MM.1S (cell line): Measurements from ENCODE around the gene CLDN19.

Experiments
- DNase-seq: peaks from one replicate; pipeline ENCODE4 v3.0.0-alpha.2; 2015
- H2AFZ ChIP-seq: fragments of 300-600 bp; sonication (generic); 2 replicates; pipeline ENCODE4 v1.6.0; 2016; ENCODE audit warnings: antibody characterized with exemption, low read length
- H3F3A ChIP-seq: fragments of 300-600 bp; sonication (generic); 2 replicates; pipeline ENCODE4 v1.6.1; 2016; ENCODE audit warnings: mild to moderate bottlenecking, antibody characterized with exemption, low read length, moderate library complexity, mixed read lengths; ENCODE audit not compliant: insufficient read depth
- H3K27ac ChIP-seq: fragments of 300-600 bp; sonication (generic); 2 replicates; pipeline ENCODE4 v1.5.1; 2016; ENCODE audit warnings: mild to moderate bottlenecking, low read length
- H3K27me3 ChIP-seq: fragments of 300-600 bp; sonication (generic); replicated peaks from 2 replicates; pipeline ENCODE4 v1.6.0; 2016; ENCODE audit warnings: low read length; ENCODE audit not compliant: insufficient read depth
- H3K36me3 ChIP-seq: fragments of 300-600 bp; sonication (generic); replicated peaks from 2 replicates; pipeline ENCODE4 v1.6.1; 2016; ENCODE audit warnings: mild to moderate bottlenecking, low read length, mixed read lengths; ENCODE audit not compliant: insufficient read depth
- H3K4me1 ChIP-seq: fragments of 300-600 bp; sonication (generic); 2 replicates; pipeline ENCODE4 v1.6.1; 2016; ENCODE audit warnings: low read length, mixed read lengths
- H3K4me2 ChIP-seq: fragments of 300-600 bp; sonication (generic); 2 replicates; pipeline ENCODE4 v1.6.0; 2016; ENCODE audit warnings: low read depth, low read length
- H3K4me3 ChIP-seq: fragments of 300-600 bp; sonication (generic); 2 replicates; pipeline ENCODE4 v1.5.1; 2016; ENCODE audit warnings: low read length, mixed read lengths
- H3K79me2 ChIP-seq: fragments of 300-600 bp; sonication (generic); 2 replicates; pipeline ENCODE4 v1.6.1; 2016; ENCODE audit warnings: mixed run types, low read length, mixed read lengths
- H3K9ac ChIP-seq: fragments of 300-600 bp; sonication (generic); 2 replicates; pipeline ENCODE4 v1.6.1; 2016; ENCODE audit warnings: low read length, mixed read lengths
- H3K9me2 ChIP-seq: fragments of 300-600 bp; sonication (generic); replicated peaks from 2 replicates; pipeline ENCODE4 v1.6.1; 2016; ENCODE audit warnings: mild to moderate bottlenecking, low read length, mixed read lengths; ENCODE audit not compliant: insufficient read depth
- H3K9me3 ChIP-seq: fragments of 300-600 bp; sonication (generic); replicated peaks from 2 replicates; pipeline ENCODE4 v1.6.1; 2016; ENCODE audit warnings: mild to moderate bottlenecking, low read length, mixed read lengths; ENCODE audit not compliant: insufficient read depth
- H4K20me1 ChIP-seq: fragments of 300-600 bp; sonication (generic); 2 replicates; pipeline ENCODE4 v1.6.1; 2016; ENCODE audit warnings: mild to moderate bottlenecking, low read length, moderate library complexity, mixed read lengths; ENCODE audit not compliant: insufficient read depth
- EZH2 ChIP-seq: fragments of 300-600 bp; sonication (generic); optimal IDR thresholded peaks from 2 replicates; pipeline ENCODE3; 2017; ENCODE audit warnings: low read depth, mild to moderate bottlenecking, antibody characterized with exemption, low read length, mixed read lengths
- EZH2phosphoT487 ChIP-seq: fragments of 300-600 bp; sonication (generic); IDR thresholded peaks from 2 replicates; pipeline ENCODE4 v1.6.1; 2018; ENCODE audit warnings: antibody characterized with exemption, low read length
- TF ChIP-seq, protein P1 (sequence below): fragments of 300-600 bp; sonication (generic); IDR thresholded peaks from 2 replicates; pipeline ENCODE4 v1.5.1; 2016; ENCODE audit warnings: antibody characterized with exemption, low read length, mixed read lengths

CLDN19 gene

DNA sequence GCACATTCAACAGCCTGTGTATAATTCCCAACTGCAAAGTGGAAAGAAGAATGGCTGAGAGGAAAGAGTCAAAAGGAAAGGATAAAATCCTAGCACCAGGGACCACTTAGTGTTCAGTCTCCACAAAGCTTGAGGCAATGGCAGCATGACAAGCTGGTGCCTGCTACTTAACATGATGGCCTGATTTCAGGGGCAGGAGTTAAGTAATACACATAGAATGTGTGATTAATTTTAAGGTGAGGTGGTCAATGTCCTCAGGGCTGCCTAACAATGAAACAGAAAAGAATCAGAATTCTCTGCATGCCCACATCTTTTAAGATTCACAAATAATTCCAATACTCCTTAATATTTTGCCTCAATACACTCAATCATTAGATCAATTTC, 17.8 kb upstream of the CLDN19 start:
- Histone ChIP-seq H3K9ac (no peak overlapping the region), H3K4me3 (no peak overlapping the region), H3K9me2 (no peaks in the 10 kb centered on the region), H3K4me1 (no peaks in the 10 kb centered on the region), H3K4me2 (no peak overlapping the region), H3K36me3 (no peaks in the 10 kb centered on the region), H3F3A (no peaks in the 10 kb centered on the region), H3K79me2 (no peaks in the 10 kb centered on the region), H2AFZ (no peak overlapping the region), H3K9me3 (no peaks in the 10 kb centered on the region), H3K27ac (no peak overlapping the region), H3K27me3 (no peaks in the 10 kb centered on the region), H4K20me1 (no peaks in the 10 kb centered on the region)
- DNase-seq = no peak
- TF ChIP-seq, protein P1, sequence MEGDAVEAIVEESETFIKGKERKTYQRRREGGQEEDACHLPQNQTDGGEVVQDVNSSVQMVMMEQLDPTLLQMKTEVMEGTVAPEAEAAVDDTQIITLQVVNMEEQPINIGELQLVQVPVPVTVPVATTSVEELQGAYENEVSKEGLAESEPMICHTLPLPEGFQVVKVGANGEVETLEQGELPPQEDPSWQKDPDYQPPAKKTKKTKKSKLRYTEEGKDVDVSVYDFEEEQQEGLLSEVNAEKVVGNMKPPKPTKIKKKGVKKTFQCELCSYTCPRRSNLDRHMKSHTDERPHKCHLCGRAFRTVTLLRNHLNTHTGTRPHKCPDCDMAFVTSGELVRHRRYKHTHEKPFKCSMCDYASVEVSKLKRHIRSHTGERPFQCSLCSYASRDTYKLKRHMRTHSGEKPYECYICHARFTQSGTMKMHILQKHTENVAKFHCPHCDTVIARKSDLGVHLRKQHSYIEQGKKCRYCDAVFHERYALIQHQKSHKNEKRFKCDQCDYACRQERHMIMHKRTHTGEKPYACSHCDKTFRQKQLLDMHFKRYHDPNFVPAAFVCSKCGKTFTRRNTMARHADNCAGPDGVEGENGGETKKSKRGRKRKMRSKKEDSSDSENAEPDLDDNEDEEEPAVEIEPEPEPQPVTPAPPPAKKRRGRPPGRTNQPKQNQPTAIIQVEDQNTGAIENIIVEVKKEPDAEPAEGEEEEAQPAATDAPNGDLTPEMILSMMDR = no peak
- TF ChIP-seq EZH2phosphoT487 = no peak
- TF ChIP-seq EZH2 = no peak

DNA sequence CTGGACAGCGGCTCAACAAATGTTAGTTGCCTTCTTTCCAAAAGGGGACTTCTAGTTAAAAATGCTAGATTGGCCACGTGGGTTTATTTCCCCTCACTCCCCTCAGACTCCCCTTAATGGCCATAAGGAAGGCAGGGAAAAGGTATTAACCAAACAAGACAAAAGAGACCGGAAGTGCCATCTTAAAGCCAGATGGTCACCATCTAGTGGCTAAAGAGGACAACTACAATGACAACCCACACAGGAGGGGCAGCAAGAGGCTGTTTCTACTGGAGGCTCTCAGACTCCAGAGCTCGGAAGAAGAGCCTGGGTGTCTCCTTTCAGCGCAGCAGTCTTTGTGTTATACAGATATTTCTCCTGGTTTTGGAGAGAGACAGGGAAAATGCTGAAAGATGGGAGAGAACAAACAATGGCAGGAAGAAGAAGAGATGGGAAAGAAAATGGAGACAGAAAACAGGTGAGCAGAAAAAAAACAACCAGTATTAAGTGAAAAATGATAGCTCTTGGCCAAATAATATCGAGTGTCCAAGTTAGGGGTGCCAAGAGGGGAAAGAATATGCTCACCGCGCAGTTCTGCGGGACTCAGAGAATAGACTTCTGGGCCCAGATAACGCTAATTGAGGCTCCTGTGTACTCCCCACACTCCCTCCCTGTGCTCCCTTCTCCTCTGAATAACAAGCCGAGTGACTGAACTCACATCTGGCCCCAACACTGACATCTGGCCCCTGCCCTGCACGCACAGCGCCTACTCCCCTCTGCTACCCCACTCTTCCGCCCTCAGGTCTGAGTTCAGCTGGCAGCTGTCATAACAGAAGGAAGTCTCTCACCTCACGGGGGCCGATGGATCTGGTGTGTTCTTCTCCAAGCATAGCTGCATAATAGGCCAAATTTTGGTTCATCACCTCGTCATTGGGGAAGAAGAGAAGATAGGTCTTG, 17.2 kb upstream of the CLDN19 start:
- TF ChIP-seq EZH2phosphoT487 = no peak
- TF ChIP-seq, protein P1 = peak; percentile 75
- TF ChIP-seq EZH2 = no peak
- H3K9ac ChIP-seq = no peak overlapping the region
- H4K20me1 ChIP-seq = no peaks in the 10 kb centered on the region
- no peaks in the 10 kb centered on the region for H3K36me3 ChIP-seq
- H3K9me2 ChIP-seq = no peaks in the 10 kb centered on the region
- H3K27me3 ChIP-seq = no peaks in the 10 kb centered on the region
- H2AFZ ChIP-seq = peak overlapping the region; percentile 29; the same call in 1 of the 2 replicates
- H3K79me2 ChIP-seq = no peaks in the 10 kb centered on the region
- H3K27ac ChIP-seq = no peak overlapping the region
- no peak overlapping the region for H3K4me3 ChIP-seq
- H3F3A ChIP-seq = no peaks in the 10 kb centered on the region
- no peak overlapping the region for H3K4me2 ChIP-seq
- H3K4me1 ChIP-seq = no peaks in the 10 kb centered on the region
- peak; percentile 67 for DNase-seq
- no peaks in the 10 kb centered on the region for H3K9me3 ChIP-seq

DNA sequence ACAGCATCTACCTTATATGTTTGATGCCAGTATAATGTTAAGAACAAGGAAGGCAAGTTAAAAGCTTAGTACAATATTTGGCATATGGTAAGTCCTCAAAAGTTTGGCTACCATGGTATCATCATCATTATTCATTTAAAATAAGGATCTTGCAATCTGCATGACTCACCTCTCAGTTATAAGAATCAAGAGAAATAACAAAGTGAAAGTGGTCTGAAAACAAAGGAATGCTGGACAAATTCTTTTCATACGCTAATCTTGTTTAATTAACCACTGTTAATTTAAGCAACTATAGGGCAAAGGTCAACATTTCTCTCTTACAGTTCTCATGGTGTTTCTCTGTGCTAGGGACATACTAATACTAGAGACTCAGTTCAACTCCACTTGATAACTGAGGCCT, 13.0 kb upstream of the CLDN19 start:
- no peaks in the 10 kb centered on the region for H3K4me1 ChIP-seq
- no peak overlapping the region for H3K9ac ChIP-seq
- H3K4me3 ChIP-seq = no peak overlapping the region
- H4K20me1 ChIP-seq = no peaks in the 10 kb centered on the region
- H3K36me3 ChIP-seq = no peaks in the 10 kb centered on the region
- H3K9me2 ChIP-seq = no peaks in the 10 kb centered on the region
- no peak for DNase-seq
- H3F3A ChIP-seq = no peaks in the 10 kb centered on the region
- no peak overlapping the region for H3K27ac ChIP-seq
- no peak overlapping the region for H2AFZ ChIP-seq
- H3K27me3 ChIP-seq = no peaks in the 10 kb centered on the region
- H3K9me3 ChIP-seq = no peaks in the 10 kb centered on the region
- H3K4me2 ChIP-seq = no peak overlapping the region
- TF ChIP-seq EZH2 = no peak
- TF ChIP-seq, protein P1 = no peak
- no peak for TF ChIP-seq EZH2phosphoT487
- no peaks in the 10 kb centered on the region for H3K79me2 ChIP-seq
